PFSK-1 (cell line): ENCODE measurements around the gene NT5DC1.

ENCODE experiments used
- POLR2AphosphoS5 ChIP-seq: IDR thresholded peaks from 2 replicates; pipeline ENCODE4 v1.6.1; 2012; ENCODE audit warnings: low read depth, mild to moderate bottlenecking, control low read depth, low read length, moderate library complexity
- SIN3A ChIP-seq: IDR thresholded peaks from 2 replicates; pipeline ENCODE4 v1.6.1; 2012; ENCODE audit warnings: mild to moderate bottlenecking, low read length, moderate library complexity, borderline replicate concordance; ENCODE audit not compliant: insufficient read depth
- TF ChIP-seq, protein P1 (sequence below), 2 experiments: IDR thresholded peaks; 2 replicates each; pipeline versions ENCODE4 v1.6.1 to v1.8.0; 2011 to 2012; ENCODE audit warnings: low read depth in 2 of 2, low read length in 2 of 2, control low read depth in 1 of 2, inconsistent platforms in 1 of 2, mild to moderate bottlenecking in 1 of 2, moderate library complexity in 1 of 2; ENCODE audit not compliant: insufficient read depth in 1 of 2

GRCh38 chr6:116145803-116146675 is 45.4 kb downstream of the NT5DC1 start:
- TF ChIP-seq POLR2AphosphoS5: no peak
- TF ChIP-seq, protein P1, sequence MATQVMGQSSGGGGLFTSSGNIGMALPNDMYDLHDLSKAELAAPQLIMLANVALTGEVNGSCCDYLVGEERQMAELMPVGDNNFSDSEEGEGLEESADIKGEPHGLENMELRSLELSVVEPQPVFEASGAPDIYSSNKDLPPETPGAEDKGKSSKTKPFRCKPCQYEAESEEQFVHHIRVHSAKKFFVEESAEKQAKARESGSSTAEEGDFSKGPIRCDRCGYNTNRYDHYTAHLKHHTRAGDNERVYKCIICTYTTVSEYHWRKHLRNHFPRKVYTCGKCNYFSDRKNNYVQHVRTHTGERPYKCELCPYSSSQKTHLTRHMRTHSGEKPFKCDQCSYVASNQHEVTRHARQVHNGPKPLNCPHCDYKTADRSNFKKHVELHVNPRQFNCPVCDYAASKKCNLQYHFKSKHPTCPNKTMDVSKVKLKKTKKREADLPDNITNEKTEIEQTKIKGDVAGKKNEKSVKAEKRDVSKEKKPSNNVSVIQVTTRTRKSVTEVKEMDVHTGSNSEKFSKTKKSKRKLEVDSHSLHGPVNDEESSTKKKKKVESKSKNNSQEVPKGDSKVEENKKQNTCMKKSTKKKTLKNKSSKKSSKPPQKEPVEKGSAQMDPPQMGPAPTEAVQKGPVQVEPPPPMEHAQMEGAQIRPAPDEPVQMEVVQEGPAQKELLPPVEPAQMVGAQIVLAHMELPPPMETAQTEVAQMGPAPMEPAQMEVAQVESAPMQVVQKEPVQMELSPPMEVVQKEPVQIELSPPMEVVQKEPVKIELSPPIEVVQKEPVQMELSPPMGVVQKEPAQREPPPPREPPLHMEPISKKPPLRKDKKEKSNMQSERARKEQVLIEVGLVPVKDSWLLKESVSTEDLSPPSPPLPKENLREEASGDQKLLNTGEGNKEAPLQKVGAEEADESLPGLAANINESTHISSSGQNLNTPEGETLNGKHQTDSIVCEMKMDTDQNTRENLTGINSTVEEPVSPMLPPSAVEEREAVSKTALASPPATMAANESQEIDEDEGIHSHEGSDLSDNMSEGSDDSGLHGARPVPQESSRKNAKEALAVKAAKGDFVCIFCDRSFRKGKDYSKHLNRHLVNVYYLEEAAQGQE (IDR thresholded peaks at IDR 0.05; ENCODE audit: insufficient read depth in 1 of 2, low read depth in 2 of 2, low read length in 2 of 2): no peak
- TF ChIP-seq SIN3A: no peak
